ENCODE data around the gene EPHB3.

Gene EPHB3

DNA sequence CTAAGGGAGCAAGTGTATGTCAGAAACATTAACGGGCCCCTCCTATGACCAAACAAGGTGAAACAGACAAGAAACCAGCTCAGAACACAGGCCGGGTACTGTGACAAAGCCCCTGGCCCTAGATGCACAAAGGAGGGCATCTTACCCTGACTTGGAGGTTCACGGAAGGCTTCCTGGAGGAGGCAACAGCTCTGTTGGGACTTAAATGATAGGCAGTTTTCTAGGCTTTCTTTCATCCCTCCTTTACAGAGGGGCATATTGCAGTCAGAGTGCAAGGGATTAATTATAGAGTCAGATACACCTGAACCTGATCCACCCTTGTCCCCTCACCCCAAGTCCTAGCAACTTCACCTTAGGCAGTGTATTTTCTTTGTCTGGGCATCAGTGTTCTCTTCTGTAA is 8.4 kb downstream of the EPHB3 start:
- ATAC-seq (ENCODE audit: low read depth), result no peak
- Histone ChIP-seq H3K4me3 (ENCODE audit: severe bottlenecking) (no peak overlapping the region), H3K4me1 (ENCODE audit: insufficient read depth, poor library complexity, severe bottlenecking) (peaks cover 32% of the 10 kb centered on the region), H3K9me3 (ENCODE audit: severe bottlenecking) (no peaks in the 10 kb centered on the region), H3K27me3 (ENCODE audit: insufficient read depth, poor library complexity, severe bottlenecking) (no peaks in the 10 kb centered on the region), H3K36me3 (ENCODE audit: low read depth) (peaks cover 7% of the 10 kb centered on the region; the same call in 1 of the 2 replicates), H3K27ac (ENCODE audit: poor library complexity, severe bottlenecking) (no peak overlapping the region)
- no peak for DNase-seq (ENCODE audit: low spot score)
- TF ChIP-seq, protein P1, sequence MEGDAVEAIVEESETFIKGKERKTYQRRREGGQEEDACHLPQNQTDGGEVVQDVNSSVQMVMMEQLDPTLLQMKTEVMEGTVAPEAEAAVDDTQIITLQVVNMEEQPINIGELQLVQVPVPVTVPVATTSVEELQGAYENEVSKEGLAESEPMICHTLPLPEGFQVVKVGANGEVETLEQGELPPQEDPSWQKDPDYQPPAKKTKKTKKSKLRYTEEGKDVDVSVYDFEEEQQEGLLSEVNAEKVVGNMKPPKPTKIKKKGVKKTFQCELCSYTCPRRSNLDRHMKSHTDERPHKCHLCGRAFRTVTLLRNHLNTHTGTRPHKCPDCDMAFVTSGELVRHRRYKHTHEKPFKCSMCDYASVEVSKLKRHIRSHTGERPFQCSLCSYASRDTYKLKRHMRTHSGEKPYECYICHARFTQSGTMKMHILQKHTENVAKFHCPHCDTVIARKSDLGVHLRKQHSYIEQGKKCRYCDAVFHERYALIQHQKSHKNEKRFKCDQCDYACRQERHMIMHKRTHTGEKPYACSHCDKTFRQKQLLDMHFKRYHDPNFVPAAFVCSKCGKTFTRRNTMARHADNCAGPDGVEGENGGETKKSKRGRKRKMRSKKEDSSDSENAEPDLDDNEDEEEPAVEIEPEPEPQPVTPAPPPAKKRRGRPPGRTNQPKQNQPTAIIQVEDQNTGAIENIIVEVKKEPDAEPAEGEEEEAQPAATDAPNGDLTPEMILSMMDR (IDR thresholded peaks at IDR 0.05; ENCODE audit: poor library complexity, severe bottlenecking), result no peak

DNA sequence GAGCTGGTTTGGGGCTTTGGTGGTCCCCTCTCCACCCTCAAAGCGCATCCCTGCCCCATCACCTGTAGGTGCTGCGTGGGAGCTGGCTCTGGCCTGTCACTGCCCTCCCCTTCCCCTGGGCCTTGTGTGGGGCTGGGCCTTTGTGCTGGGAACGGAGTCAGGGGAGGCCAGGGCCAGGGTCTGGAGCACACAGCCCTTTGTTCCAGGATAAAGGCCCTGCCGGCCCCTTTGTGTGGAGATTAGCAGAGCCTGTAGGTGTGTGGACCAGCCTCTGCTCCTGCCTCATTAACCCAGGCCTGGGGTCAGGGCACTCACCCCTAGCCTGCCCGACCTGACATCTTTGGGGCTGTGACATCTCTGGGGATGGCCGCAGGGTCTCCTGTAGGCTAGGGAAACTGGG is 8.9 kb downstream of the EPHB3 start:
- Histone ChIP-seq H3K36me3 (ENCODE audit: low read depth) (peaks cover 7% of the 10 kb centered on the region; the same call in 1 of the 2 replicates), H3K27me3 (ENCODE audit: insufficient read depth, poor library complexity, severe bottlenecking) (no peaks in the 10 kb centered on the region)

DNA sequence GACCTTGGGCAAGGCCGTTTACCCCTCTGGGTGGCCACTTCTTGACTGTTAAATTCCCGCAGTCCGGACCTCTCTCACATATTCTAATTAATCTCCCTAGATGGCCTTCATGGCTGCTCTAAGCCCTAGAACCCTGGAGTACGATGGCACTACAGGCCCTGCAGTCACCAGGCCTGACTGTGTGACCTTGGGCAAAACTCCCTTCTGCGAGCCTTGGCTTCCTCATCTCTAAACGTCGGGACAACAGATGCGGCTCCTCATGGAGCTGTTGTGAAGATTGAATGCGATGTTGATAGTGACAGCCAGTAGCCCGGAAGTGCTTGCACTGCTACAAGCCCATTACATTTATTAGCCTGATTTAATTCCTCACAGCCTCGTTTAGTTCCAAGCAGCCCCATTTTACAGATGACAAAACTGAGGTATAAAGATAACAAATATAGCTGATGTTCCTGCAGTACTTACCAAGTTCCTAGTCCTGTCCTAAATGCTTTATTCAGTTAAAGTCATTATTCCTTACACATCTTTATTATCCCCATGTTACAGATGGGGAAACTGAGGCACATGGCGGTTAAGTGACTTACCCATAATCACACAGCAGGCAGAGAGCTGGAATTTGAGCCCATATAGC is 10.3 kb downstream of the EPHB3 start:
- DNase-seq (ENCODE audit: low spot score) (no peak), ATAC-seq (ENCODE audit: low read depth) (no peak)
- Histone ChIP-seq H3K27me3 (ENCODE audit: insufficient read depth, poor library complexity, severe bottlenecking) (no peaks in the 10 kb centered on the region), H3K27ac (ENCODE audit: poor library complexity, severe bottlenecking) (no peak overlapping the region), H3K4me3 (ENCODE audit: severe bottlenecking) (no peak overlapping the region), H3K4me1 (ENCODE audit: insufficient read depth, poor library complexity, severe bottlenecking) (peaks cover 15% of the 10 kb centered on the region), H3K9me3 (ENCODE audit: severe bottlenecking) (no peaks in the 10 kb centered on the region), H3K36me3 (ENCODE audit: low read depth) (peaks cover 7% of the 10 kb centered on the region; the same call in 1 of the 2 replicates)
- TF ChIP-seq, protein P1 (IDR thresholded peaks at IDR 0.05; ENCODE audit: poor library complexity, severe bottlenecking), result no peak

More for the DNA sequence above, 8.9 kb downstream of the EPHB3 start:
- Histone ChIP-seq H3K4me1 (ENCODE audit: insufficient read depth, poor library complexity, severe bottlenecking) (peaks cover 27% of the 10 kb centered on the region), H3K4me3 (ENCODE audit: severe bottlenecking) (no peak overlapping the region), H3K9me3 (ENCODE audit: severe bottlenecking) (no peaks in the 10 kb centered on the region), H3K27ac (ENCODE audit: poor library complexity, severe bottlenecking) (no peak overlapping the region)
- TF ChIP-seq, protein P1 (IDR thresholded peaks at IDR 0.05; ENCODE audit: poor library complexity, severe bottlenecking), result no peak
- ATAC-seq (ENCODE audit: low read depth) (no peak), DNase-seq (ENCODE audit: low spot score) (no peak)

DNA sequence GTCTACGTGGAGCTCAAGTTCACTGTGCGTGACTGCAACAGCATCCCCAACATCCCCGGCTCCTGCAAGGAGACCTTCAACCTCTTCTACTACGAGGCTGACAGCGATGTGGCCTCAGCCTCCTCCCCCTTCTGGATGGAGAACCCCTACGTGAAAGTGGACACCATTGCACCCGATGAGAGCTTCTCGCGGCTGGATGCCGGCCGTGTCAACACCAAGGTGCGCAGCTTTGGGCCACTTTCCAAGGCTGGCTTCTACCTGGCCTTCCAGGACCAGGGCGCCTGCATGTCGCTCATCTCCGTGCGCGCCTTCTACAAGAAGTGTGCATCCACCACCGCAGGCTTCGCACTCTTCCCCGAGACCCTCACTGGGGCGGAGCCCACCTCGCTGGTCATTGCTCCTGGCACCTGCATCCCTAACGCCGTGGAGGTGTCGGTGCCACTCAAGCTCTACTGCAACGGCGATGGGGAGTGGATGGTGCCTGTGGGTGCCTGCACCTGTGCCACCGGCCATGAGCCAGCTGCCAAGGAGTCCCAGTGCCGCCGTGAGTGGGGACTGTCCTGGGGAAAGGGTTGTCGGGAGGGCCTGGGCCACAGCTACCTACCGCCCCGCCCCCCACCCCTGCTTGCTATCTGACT is 11.2 kb downstream of the EPHB3 start:
- DNase-seq (ENCODE audit: low spot score) (no peak), ATAC-seq (ENCODE audit: low read depth) (no peak)
- no peak overlapping the region for H3K27ac ChIP-seq (ENCODE audit: poor library complexity, severe bottlenecking)
- no peaks in the 10 kb centered on the region for H3K9me3 ChIP-seq (ENCODE audit: severe bottlenecking)
- peaks cover 7% of the 10 kb centered on the region; the same call in 1 of the 2 replicates for H3K36me3 ChIP-seq (ENCODE audit: low read depth)
- H3K27me3 ChIP-seq (ENCODE audit: insufficient read depth, poor library complexity, severe bottlenecking), result no peaks in the 10 kb centered on the region
- no peak overlapping the region for H3K4me3 ChIP-seq (ENCODE audit: severe bottlenecking)
- TF ChIP-seq, protein P1 (IDR thresholded peaks at IDR 0.05; ENCODE audit: poor library complexity, severe bottlenecking), result no peak
- H3K4me1 ChIP-seq (ENCODE audit: insufficient read depth, poor library complexity, severe bottlenecking), result peaks cover 7% of the 10 kb centered on the region
